Jurkat, Clone E6-1 (cell line): Measurements from ENCODE around the gene CELF4. TPM values are rescaled to one million over a fixed set of nuclear protein-coding genes. Genes with fewer than 3 reads are reported as not detected.

Experiments used
- DNase-seq: peaks from one replicate; pipeline ENCODE4 v3.0.0-alpha.2; 2011; ENCODE audit warnings: low read depth, low spot score
- H3K4me3 ChIP-seq: 2 replicates; pipeline ENCODE4 v1.5.1; 2011; ENCODE audit warnings: mild to moderate bottlenecking, low read length, control low read depth, moderate library complexity
- polyA plus RNA-seq: library from polyadenylated mRNA; unstranded; fragments of >200 nt; gene quantifications from one replicate; pipeline ENCODE4 v1.2.1, GENCODE V29; 2012; ENCODE audit warnings: missing spikeins; ENCODE audit not compliant: insufficient read length, insufficient read depth

Gene CELF4
- polyA plus RNA-seq = not detected

GRCh38 chr18:37565101-37565976 lies at the start of gene CELF4:
Gene CELF4 (minus strand): TSS chr18:37565798.
- no peak within 1 kb of the TSS for H3K4me3 ChIP-seq
- DNase-seq = no peak

GRCh38 chr18:37613253-37613565 lies 47.6 kb upstream of the CELF4 start:
- DNase-seq = no peak
- no peak overlapping the region for H3K4me3 ChIP-seq

GRCh38 chr18:37612524-37613252 lies 47.1 kb upstream of the CELF4 start:
- no peak overlapping the region for H3K4me3 ChIP-seq
- no peak for DNase-seq

- DNase-seq = no peak
- H3K4me3 ChIP-seq = no peak overlapping the region
Observed at GRCh38 chr18:37611614-37612279, 46.1 kb upstream of the CELF4 start.

- no peak for DNase-seq
- no peak overlapping the region for H3K4me3 ChIP-seq
Observed at GRCh38 chr18:37608876-37609275, 43.3 kb upstream of the CELF4 start.

- no peak overlapping the region for H3K4me3 ChIP-seq
- no peak for DNase-seq
Observed at GRCh38 chr18:37607281-37607680, 41.7 kb upstream of the CELF4 start.

- no peak for DNase-seq
- no peak overlapping the region for H3K4me3 ChIP-seq
Observed at GRCh38 chr18:37604032-37604431, 38.4 kb upstream of the CELF4 start.

GRCh38 chr18:37598966-37599896 lies 33.6 kb upstream of the CELF4 start:
- DNase-seq = no peak
- H3K4me3 ChIP-seq = no peak overlapping the region

- DNase-seq = no peak
- H3K4me3 ChIP-seq = no peak overlapping the region
Observed at GRCh38 chr18:37598396-37598795, 32.8 kb upstream of the CELF4 start.

- DNase-seq = no peak
- no peak overlapping the region for H3K4me3 ChIP-seq
Observed at GRCh38 chr18:37590346-37590745, 24.7 kb upstream of the CELF4 start.

GRCh38 chr18:37588289-37588688 lies 22.7 kb upstream of the CELF4 start:
- no peak overlapping the region for H3K4me3 ChIP-seq
- DNase-seq = no peak

GRCh38 chr18:37586656-37587225 lies 21.1 kb upstream of the CELF4 start:
- no peak for DNase-seq
- H3K4me3 ChIP-seq = no peak overlapping the region

GRCh38 chr18:37584952-37585695 lies 19.5 kb upstream of the CELF4 start:
- DNase-seq = no peak
- H3K4me3 ChIP-seq = no peak overlapping the region

- no peak overlapping the region for H3K4me3 ChIP-seq
- no peak for DNase-seq
Observed at GRCh38 chr18:37584217-37584616, 18.6 kb upstream of the CELF4 start.

GRCh38 chr18:37582261-37582660 lies 16.7 kb upstream of the CELF4 start:
- DNase-seq = no peak
- no peak overlapping the region for H3K4me3 ChIP-seq

GRCh38 chr18:37578886-37579513 lies 13.4 kb upstream of the CELF4 start:
- peak; percentile 71 for DNase-seq

GRCh38 chr18:37578182-37578678 lies 12.6 kb upstream of the CELF4 start:
- no peak overlapping the region for H3K4me3 ChIP-seq
- no peak for DNase-seq

More at GRCh38 chr18:37578886-37579513, 13.4 kb upstream of the CELF4 start:
- H3K4me3 ChIP-seq = no peak overlapping the region
